Measurements from ENCODE around the gene MAN1A2.
"Not testable (repeated sequence)": the region's sequence is repeated elsewhere in the genome, so short reads cannot be mapped to it uniquely, and the experiment has no call there.

The MAN1A2 gene

GRCh38 chr1:117367046-117368025, at the start of gene MAN1A2:
Gene MAN1A2, plus strand, starts transcription at chr1:117367449. Its CDS starts 735 bp downstream, at chr1:117368184.
- peak; percentile 83 for DNase-seq (ENCODE audit: low read depth, low spot score)

DNA sequence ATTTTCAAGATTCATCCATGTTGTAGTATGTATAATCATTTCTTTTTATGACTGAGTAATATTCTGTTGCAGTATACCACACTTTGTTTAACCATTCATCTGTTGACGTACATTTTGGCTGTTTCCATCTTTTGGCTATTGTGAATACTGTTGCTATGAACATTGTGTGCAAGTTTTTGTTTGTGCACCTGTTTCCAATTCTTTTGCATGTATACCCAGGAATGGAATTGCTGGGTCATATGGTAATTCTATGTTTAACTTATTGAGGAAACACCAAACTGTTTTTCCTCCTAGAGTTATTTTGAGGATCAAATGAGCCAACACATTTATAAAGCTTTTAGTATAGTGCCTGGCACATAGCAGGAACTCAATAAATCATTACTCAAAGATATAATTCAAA, 49.2 kb upstream of the MAN1A2 start:
- no peak for DNase-seq (ENCODE audit: low read depth, low spot score)

DNA sequence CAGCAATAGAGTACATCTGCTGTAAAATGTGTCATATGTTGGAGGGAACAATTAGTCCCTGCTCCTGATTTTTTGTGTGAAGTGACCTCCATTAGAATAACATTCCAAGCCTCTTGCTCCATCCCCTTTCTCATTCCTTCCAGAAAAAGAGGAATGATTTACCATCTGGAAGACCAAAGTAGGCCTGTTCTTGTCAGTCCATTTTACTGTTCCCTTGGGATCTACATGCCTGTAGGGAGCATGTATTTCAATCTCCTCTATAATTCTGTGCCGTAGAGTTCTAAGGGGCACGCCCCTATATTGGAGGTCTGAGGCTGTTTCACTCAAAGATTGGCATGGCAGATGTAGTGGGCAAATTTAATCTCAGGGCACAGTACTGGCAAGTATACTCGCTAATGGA, 48.8 kb upstream of the MAN1A2 start:
- DNase-seq (ENCODE audit: low read depth, low spot score) = no peak

DNA sequence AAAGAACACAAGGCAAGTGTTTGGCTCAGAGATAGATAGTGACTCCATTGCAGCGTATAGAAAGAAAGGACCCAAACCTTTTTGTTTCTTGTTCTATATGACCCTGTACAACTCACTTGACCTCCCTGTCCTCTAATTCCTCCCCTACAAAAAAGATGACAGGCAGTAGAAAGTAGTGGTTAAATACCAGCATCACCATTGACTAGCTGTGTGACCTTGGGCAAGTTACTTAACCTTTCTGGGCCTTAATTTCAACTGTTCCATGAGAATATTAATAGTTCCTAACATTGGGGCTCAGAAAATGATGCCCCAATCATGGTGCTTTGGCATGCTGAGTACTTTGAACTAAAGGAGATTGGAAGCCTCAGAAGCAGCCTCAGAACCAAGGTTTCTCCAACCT, 46.7 kb upstream of the MAN1A2 start:
- DNase-seq (ENCODE audit: low read depth, low spot score) = no peak

DNA sequence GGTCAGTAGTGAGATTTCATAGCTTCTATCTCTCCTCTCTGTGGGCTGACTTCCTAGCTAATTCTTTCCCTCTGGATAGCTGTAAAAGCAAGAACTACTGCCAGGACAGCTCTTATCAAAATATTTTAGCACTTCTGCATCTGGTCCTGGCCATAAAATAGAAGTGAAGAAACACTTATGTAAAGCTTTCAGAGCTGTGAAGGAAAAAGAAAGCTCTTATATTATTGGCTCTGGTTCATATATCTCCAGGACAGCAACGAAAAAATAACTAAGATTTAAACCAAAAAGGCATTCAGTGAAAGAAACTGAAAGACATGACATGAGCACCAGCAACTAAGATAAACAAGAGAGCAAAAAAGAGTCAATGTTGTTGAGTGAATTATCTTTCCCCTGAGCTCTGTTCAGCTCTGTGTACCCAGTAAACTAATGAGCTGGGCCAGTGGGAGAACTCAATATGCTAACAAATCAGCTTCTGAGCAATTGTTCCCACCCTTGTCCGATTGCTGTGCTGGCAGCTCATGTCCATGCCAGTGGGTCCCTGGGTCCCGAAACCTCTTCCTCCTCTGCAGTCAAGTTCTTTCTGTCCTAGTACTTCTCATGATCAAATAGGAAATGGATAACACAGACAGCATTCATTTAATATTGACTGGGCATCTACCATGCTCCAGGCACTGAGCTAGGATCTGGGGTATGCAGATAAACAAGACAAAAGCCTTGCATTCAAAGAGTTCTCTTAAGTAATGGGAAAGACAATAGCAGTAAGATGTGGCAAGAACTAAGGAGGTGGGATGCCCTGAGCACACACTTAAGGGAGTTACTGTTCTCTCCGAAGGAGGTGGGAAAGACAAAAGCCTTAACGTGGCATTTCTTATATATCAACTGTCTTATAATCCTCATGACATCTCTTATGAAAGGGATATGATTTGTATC, 45.3 kb upstream of the MAN1A2 start:
- DNase-seq (ENCODE audit: low read depth, low spot score) = no peak

DNA sequence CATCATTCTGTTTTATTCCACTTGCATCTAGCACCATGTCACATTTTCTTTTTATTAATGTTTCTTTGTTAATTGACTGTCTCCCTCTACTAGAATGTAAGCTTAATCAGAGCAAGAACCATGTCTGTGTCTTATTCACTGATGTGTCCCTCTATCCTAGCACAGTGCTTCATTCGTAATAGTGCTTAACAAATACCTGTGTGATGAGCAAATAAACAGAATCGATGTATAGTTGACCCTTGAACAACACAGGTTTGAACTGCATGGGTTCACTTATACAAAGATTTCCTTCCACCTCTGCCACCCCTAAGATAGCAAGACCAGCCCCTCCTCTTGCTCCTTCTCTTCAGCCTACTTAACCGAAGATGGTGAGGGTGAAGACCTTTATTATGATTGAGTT, 42.9 kb upstream of the MAN1A2 start:
- DNase-seq (ENCODE audit: low read depth, low spot score) = no peak

GRCh38 chr1:117326035-117326434, 41.2 kb upstream of the MAN1A2 start:
- DNase-seq (ENCODE audit: low read depth, low spot score) = not testable (repeated sequence)

DNA sequence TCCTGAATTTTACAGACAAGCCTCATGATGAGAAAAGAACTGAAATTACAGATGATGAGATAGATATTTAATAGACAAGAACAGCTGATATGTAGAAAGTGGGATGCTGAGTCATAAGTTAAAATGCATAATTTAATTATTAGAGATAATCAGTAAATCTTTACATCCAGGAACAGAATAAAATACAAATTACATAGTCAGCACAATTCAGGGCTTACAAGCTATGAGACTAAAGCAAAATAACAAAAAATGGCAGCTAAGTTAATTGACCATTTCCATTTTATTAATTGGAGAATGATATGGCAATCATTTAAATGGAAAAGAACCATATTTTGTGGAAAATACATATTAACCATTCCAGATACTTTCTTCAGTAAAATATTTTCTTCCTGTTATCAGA, 40.2 kb upstream of the MAN1A2 start:
- DNase-seq (ENCODE audit: low read depth, low spot score) = no peak

- no peak for DNase-seq (ENCODE audit: low read depth, low spot score)
Measured at GRCh38 chr1:117335376-117336086, 31.7 kb upstream of the MAN1A2 start.

- DNase-seq (ENCODE audit: low read depth, low spot score) = no peak
Measured at GRCh38 chr1:117336088-117336817, 31.0 kb upstream of the MAN1A2 start.

- peak; percentile 27 for DNase-seq (ENCODE audit: low read depth, low spot score)
Measured at GRCh38 chr1:117339866-117340700, 27.2 kb upstream of the MAN1A2 start.

- no peak for DNase-seq (ENCODE audit: low read depth, low spot score)
Measured at GRCh38 chr1:117341123-117341522, 26.1 kb upstream of the MAN1A2 start.

DNA sequence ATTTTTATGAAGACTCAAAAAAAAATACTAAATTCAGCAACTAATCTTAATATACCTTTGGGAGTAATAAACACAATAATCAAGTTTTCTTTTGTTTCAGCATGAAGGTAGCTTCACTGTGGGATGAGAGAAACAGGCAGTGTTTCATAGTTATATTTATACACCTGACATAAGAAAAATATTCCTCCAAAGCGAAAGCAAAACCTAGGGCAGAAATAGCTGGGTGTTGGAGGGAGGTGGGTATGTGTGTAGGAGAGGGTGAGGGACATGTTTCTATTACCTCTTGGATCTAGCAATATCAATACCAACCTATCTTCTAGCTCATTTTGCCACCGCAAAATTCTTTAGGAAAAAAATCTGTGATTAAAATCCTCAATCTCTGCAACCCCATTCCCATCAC, 24.9 kb upstream of the MAN1A2 start:
- DNase-seq (ENCODE audit: low read depth, low spot score) = no peak

DNA sequence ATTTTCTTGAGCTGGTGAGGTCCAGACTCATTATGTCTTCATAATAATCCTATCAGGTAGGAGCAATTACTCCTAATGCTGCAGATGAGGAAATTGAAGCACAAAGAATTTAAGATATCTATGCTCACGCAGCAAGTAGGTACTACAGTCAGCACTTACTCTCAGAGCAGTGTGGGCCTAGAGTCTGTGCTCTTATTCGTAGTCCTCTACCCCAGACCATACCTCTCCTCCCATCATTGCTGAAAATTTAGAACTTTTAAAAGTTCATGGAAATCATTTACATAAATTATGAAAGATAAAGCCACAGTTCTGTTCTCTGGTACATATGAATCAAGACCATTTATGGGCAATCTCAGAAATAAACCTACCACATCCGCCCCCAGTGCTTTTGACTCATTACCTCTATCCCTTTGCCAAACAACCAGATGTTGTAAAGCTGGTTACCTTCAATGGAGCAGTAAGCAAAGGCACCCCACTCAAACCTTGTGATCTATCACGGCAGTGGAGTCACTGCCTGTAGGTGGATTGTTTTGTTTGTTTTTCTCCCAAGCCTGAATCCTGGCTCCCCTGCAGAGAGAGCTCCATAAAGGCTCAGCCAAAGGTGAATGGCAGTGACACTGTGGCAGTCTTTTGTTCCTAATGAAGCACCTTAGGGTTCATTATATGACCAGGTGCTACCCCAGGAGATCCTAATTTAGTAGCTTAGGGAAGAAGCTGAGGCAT, 20.9 kb upstream of the MAN1A2 start:
- peak; percentile 24 for DNase-seq (ENCODE audit: low read depth, low spot score)

DNA sequence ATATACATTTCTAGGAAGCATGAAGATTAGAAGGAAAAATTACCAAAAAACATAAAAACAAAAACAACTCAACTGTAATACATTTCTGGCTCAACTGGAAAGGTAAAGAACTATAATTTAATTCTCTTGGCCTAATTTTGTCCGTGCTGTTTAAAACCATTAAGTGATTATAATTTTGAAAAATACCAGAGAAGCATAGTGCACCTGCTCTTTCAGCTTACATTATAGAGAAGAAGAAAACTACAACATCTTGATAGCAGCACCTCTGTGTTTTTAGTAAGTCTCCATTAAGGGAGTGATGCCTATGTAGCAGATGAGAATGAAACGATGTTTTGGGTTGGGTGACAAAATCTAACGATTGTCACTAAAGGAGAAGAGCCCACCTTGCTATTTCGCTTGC, 19.3 kb upstream of the MAN1A2 start:
- no peak for DNase-seq (ENCODE audit: low read depth, low spot score)

- not testable (repeated sequence) for DNase-seq (ENCODE audit: low read depth, low spot score)
Measured at GRCh38 chr1:117352695-117353094, 14.6 kb upstream of the MAN1A2 start.

DNA sequence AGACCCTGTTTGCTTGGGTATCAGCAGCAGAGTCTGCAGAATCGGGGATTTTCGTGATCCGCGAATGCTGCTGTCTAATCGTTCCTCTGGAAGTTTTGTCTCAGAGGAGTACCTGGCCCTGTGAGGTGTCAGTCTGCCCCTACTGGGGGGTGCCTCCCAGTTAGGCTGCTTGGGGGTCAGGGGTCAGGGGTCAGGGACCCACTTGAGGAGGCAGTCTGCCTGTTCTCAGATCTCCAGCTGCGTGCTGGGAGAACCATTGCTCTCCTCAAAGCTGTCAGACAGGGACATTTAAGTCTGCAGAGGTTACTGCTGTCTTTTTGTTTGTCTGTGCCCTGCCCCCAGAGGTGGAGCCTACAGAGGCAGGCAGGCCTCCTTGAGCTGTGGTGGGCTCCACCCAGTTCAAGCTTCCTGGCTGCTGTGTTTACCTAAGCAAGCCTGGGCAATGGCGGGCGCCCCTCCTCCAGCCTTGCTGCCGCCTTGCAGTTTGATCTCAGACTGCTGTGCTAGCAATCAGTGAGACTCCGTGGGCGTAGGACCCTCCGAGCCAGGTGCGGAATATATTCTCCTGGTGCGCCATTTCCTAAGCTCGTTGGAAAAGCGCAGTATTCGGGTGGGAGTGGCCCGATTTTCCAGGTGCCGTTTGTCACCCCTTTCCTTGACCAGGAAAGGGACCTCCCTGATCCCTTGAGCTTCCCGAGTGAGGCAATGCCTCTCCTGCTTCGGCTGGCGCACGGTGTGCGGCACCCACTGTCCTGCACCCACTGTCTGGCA, 9.2 kb upstream of the MAN1A2 start:
- DNase-seq (ENCODE audit: low read depth, low spot score) = peak; percentile 55

- DNase-seq (ENCODE audit: low read depth, low spot score) = not testable (repeated sequence)
Measured at GRCh38 chr1:117358604-117358887, 8.7 kb upstream of the MAN1A2 start.
